ENCODE measurements around the gene HNRNPA2B1. TPM values are rescaled to one million over a fixed set of nuclear protein-coding genes. Genes with fewer than 3 reads are reported as not detected.

Gene HNRNPA2B1
- total RNA-seq: 163 and 274 TPM in 2 replicates

DNA sequence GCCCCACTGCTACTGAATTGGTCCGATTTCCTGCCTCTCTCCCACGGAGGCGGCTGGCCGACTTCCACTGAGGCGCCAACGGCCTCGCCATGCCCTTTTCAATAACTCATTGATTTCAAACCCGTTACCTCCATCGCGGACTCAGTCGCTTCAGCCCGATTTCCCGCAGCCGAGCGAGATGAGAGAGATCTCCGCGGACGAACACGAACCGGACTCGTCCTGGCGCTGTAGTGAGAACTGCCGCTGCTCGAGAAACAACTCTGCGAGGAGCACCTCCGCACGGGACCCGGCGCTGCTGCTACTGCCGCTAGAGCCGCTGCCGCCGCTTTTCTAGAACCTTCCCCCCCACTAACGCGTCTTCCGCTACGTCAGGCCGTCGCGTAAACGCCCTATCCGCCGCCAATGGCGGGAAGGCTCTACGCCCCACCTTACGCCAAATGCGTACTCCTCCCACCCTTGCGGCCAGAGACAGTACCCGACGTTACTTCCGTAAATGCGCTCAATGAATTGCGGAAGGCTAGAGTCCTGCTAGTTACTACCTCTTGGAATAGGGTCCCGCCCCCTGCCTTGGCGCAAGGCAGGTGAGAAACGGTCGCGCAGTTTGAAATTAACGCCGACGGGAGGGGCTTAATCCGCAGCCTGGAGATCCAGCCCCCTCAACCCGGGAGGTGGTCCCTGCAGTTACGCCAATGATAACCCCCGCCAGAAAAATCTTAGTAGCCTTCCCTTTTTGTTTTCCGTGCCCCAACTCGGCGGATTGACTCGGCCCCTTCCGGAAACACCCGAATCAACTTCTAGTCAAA is at the start of gene HNRNPA2B1:
TSS of gene HNRNPA2B1 (minus strand) at position 303 of the 803 bp plus-strand sequence. CDS start at position 134, 169 bp downstream.
- DNase-seq (ENCODE audit: low read depth, low spot score): peak; percentile 93

GRCh38 chr7:26250239-26250638 is 49.7 kb upstream of the HNRNPA2B1 start:
- no peak for DNase-seq (ENCODE audit: low read depth, low spot score)

- no peak for DNase-seq (ENCODE audit: low read depth, low spot score)
Observed at GRCh38 chr7:26245150-26245549, 44.6 kb upstream of the HNRNPA2B1 start.

DNA sequence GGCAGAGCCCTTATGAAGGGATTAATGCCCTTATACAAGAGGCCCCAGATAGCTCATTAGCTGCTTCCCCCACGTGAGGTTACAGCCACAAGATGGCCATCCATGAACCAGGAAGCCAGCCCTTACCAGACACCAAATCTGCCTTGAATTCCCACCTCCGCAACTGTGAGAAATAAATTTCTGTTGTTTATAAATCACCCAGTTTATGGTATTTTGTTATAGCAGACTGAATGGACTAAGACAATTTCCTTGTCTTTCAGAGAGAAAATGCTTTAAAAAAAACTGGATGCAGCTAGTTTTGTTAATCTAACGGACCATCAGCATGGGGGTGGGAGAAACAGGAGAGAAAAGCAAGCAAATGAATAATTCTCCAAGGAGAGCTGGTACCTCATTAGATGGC is 37.5 kb upstream of the HNRNPA2B1 start:
- DNase-seq (ENCODE audit: low read depth, low spot score): no peak

GRCh38 chr7:26237035-26237807 is 36.7 kb upstream of the HNRNPA2B1 start:
- no peak for DNase-seq (ENCODE audit: low read depth, low spot score)

- no peak for DNase-seq (ENCODE audit: low read depth, low spot score)
Observed at GRCh38 chr7:26233902-26234511, 33.5 kb upstream of the HNRNPA2B1 start.

GRCh38 chr7:26227987-26228386 is 27.4 kb upstream of the HNRNPA2B1 start:
- DNase-seq (ENCODE audit: low read depth, low spot score): no peak

GRCh38 chr7:26224359-26224758 is 23.8 kb upstream of the HNRNPA2B1 start:
- DNase-seq (ENCODE audit: low read depth, low spot score): no peak

DNA sequence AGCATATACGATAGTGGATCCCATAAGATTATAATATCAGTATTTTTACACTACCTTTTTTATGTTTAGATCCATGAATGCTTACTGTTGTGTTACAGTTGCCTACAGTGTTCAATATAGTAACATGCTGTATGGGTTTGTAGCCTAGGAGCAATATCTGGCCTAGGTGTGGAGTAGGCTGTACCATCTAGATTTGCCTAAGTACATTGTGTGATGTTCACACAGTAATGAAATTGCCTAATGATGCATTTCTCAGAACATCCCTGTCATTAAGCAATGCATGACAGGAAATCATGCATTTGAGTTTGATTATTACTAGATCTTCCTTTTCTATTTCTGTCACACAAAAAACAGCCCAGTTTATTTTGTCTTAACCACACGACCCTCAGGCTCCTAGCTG is 15.5 kb upstream of the HNRNPA2B1 start:
- no peak for DNase-seq (ENCODE audit: low read depth, low spot score)

GRCh38 chr7:26213807-26214515 is 13.4 kb upstream of the HNRNPA2B1 start:
- DNase-seq (ENCODE audit: low read depth, low spot score): no peak

DNA sequence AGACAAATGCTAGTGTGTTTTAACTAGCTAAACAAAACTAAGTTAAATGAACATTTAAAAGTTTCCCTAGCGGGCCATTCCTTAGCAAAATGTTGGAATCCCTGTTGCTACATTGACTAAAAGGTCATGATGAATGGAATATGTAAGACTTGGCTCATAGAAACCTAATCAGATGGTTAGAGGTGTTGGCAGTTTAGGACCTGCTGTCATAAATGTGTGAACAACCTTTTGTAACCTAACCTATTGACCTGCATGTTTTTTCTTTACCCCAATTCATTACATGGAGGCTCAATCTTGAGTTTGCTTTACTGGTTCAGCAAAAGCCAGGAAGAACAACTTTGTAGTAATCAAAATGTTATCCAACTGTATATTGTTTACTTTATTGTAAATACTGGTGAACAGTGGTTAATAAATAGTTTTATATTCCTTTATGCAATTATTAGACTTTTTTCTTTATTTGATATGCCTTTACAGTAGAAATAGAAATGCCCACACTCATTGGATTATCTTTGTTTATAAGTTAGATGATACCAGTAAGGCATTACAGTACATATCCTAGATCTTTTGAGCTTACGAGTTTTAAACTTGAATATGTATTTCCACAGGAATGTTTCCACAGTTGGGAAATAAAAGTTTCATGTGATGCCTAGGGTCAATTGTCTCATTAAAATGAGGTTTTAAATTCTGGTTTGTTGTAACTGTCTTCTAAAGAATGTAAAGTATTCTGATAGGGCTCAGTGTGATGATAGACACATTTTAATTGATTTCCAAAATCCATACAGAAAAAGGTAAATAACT is 12.6 kb upstream of the HNRNPA2B1 start:
- DNase-seq (ENCODE audit: low read depth, low spot score): no peak

- DNase-seq (ENCODE audit: low read depth, low spot score): no peak
Observed at GRCh38 chr7:26208040-26208439, 7.5 kb upstream of the HNRNPA2B1 start.

DNA sequence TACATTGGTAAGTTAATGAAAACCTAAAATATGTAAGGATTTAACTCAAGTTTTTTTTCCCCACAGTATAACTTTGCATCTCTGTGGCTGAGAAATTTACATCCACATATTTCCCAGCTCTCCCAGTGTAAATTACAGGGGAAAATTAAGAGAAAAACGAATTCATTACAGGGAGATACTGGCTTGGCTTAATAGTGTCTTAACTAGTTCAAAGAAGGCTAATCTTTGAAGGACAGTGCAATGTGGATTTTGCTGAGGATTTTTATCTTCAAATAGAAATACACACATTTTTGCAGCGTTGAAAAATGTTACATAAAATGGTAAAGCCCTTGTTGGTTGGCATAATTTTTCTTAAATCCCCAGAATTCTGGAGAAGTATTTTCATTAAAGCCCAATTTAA is 2.5 kb upstream of the HNRNPA2B1 start:
- no peak for DNase-seq (ENCODE audit: low read depth, low spot score)

DNA sequence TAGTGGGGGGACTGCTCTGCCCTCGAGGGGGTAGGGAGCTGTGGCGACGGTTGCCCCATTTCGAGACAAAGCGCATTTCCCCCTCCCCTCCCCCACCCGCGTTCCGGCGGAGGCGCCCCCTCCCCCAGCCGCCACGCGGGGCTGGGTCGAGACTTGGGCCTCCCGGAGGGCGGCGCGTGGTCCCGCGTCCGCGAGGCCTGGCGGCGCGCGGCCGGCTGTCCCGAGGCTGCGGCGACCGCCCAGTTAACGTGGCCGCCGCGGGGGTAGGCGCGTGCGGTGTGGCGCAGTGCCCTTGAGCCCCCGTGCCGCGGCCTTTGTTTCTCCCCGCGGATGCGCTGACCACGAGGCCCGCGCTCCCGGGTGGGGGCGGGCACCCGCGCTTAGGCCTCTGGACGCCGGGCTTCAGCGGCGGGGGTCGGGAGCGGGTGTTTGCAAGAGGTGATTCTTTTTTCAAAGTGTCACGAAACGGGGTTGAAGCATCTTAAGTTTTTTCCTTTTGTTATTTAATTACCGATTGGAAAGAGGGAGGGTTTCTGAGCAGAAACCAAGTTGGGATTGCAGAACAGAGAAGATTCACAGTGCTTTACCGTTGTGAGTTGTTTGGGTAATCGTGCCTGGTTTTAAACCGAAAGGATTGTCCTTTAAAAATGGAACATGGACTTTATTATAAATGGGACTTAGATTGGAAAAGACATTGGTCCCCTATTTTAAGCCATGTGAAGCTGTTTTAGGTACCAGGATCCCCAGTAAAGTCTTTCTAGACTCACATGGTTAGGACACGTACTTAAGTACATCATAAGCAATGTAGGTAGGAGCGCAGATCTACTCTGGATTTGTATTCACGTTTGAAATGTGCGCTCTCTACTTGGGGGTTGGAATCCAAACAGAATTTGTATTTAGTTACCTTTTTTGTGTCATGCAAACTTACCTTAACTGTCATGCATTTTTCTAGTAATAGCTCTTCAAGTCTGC is 1.8 kb upstream of the HNRNPA2B1 start:
- DNase-seq (ENCODE audit: low read depth, low spot score): no peak

DNA sequence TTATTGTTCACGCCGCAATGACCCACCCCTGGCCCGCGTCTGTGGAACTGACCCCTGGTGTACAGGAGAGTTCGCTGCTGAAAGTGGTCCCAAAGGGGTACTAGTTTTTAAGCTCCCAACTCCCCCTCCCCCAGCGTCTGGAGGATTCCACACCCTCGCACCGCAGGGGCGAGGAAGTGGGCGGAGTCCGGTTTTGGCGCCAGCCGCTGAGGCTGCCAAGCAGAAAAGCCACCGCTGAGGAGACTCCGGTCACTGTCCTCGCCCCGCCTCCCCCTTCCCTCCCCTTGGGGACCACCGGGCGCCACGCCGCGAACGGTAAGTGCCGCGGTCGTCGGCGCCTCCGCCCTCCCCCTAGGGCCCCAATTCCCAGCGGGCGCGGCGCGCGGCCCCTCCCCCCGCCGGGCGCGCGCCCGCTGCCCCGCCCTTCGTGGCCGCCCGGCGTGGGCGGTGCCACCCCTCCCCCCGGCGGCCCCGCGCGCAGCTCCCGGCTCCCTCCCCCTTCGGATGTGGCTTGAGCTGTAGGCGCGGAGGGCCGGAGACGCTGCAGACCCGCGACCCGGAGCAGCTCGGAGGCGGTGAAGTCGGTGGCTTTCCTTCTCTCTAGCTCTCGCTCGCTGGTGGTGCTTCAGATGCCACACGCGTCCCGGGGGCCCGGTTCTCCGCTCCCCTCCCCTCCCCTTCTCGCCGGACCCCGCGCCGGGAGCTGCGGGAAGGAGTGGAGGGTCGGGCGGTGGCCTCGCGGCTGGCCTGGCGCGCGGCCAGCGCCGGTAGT is 887 bp upstream of the HNRNPA2B1 start, which contains the start of gene CBX3:
TSS of gene CBX3 (plus strand) at position 499 of the 772 bp plus-strand sequence. CDS start 1,254 bp downstream, outside the sequence.
- DNase-seq (ENCODE audit: low read depth, low spot score): no peak

DNA sequence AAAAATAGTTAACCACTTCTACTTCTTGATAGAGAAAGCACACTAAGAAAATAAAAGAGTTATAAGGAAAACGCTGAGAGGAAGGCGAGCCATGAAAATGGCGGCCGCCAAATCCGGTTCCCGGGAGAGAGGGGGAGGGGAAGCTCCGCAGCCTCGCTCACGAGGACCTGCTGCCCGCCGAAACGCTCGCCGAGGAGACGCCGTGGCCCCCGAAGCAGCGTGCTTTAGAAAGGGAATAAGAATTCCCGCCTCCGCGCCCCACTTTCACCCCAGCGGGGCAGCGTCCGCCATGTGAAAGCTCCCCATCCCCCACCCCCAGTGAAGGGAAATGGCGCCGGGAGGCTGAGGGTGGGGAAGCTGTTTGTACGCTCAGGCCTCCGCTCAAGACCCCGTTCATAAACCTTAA is 505 bp downstream of the HNRNPA2B1 start:
- DNase-seq (ENCODE audit: low read depth, low spot score): no peak

- DNase-seq (ENCODE audit: low read depth, low spot score): no peak
Observed at GRCh38 chr7:26199301-26200037, 1.1 kb downstream of the HNRNPA2B1 start.

- no peak for DNase-seq (ENCODE audit: low read depth, low spot score)
Observed at GRCh38 chr7:26198781-26199169, 1.8 kb downstream of the HNRNPA2B1 start.

Measured in pulmonary artery endothelial cell (primary cell).